HG02885 (cell line): Measurements from ENCODE around the gene RNF135.
A peak's percentile ranks its signal among the peaks of the same experiment; 100 is the strongest.
"Not testable (repeated sequence)": the region's sequence is repeated elsewhere in the genome, so short reads cannot be mapped to it uniquely, and the experiment has no call there.

Source experiments
- ATAC-seq: cut with Tn5 transposase; IDR thresholded peaks from one replicate; pipeline ENCODE4 v1.9.1; 2021; ENCODE audit warnings: mild to moderate bottlenecking; ENCODE audit not compliant: unreplicated experiment, poor library complexity

RNF135 gene

DNA sequence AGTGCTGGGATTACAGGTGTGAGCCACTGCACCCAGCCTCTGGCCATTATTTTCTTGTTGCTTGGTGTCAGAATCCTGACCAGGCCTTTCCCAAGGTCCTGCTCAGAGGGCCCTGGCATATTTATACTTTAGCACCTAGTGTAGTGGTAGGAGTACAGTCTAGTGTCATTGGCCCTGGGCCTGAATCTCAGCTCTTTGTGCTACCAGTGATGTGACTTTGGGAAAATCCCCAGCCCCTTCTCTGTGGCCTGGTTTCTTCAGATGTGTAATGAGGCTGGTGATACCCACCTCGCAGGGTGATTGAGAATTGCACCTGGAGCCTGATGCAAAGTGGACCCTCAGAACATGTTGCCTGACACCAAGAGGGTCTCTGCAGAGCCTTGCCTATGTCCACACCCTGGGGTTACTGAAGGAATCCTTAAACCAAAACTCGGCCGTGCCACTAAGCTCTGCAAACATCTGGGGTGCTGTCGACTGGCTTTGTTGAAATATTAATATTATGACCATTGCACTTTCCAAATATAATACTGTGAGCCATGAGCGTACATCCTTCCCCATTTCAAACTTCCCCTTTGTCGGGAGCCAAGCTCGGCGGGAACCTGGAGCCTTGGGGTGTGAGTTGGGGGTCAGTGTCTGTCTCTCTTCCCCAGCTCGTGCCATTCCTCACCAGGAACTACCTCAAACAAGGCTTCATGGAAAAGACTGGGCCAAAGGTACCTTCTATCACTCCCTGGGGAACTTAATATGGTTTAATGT, 18.0 kb upstream of the RNF135 start:
- ATAC-seq: no peak

DNA sequence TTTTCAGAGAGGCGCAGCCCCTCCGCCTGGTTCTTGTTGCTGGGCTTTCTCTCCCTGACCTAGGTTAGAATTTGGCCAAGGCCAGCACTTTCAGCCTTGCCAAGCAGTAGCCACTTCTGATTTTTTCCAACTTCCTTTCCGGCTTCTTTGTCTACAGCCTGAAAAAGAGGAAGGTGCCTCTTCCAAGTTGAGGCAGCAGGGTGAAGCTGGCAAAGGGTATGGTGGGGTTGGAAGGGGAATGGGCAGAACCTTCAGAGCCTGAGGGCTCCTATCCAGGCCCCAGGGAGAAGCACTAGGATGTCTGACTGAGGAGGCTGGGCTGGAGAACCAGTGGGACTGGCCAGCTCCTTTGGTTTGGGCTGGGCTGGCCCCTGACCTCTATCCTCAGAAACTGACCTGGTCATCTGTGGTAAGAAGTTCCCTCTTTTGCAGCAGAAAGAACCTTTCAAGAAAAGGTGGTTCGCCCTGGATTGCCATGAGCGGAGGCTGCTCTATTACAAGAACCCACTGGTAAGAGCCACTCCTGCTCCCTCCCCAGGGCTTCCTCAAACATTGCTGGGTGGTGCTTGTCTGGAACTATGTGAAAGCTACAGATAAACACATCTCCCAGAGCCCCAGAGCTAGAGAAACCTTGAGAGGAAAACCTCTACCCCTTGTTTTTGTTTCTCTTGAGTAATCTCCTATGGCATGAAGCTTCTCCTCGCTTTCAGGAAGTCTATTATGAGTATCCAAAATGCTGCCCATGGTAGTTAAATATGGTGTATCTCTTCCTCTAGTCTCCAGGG, 16.6 kb upstream of the RNF135 start:
- ATAC-seq: no peak

DNA sequence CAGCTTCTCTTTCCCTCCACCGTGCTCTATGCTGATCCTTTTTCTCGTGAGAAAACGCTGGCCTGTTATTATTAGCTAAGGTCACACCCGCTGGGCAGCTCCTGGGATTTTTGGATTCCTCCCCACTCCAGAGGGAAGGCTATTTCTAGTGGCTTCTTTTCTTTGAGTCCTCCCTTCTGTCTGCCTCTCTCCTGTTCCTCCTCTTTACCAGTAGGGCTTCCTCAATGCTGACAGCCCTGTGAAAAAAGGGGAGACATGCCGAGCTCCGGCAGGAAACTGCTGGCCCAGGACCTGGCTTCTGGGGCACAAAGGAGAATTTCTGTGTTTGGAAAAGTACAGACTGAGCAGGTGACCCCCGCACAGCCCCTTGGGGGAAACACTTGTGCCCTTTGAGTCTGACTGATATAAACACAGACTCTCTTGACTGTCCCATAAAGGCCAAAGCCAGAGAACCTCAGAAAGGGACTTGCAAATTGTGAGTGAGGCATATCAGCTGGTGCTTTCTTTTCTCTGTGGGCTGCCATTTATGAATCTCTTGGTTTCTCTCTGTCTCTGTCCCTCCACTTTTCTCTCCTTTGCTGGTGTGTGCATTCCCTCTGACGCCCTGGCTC, 14.0 kb upstream of the RNF135 start:
- ATAC-seq: no peak

DNA sequence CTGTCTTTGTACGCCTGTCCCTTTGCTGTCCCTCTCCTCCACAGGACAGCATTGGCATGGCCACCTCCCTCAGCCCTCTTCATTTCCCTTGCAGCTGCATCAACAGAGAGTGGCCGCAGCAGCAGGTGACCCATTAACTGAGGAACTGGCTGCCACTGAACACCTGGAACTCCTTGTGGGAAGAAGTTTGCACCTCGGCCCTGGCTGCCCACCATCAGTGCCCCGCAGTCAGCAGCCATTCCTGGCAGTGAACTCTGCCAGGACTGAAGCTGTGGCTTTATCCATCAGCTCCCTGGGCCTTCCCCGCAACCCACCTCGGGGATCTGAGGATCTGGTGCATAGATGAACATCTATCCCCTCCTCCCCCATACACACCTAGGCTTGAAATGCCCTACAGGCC, 13.1 kb upstream of the RNF135 start:
- no peak for ATAC-seq

DNA sequence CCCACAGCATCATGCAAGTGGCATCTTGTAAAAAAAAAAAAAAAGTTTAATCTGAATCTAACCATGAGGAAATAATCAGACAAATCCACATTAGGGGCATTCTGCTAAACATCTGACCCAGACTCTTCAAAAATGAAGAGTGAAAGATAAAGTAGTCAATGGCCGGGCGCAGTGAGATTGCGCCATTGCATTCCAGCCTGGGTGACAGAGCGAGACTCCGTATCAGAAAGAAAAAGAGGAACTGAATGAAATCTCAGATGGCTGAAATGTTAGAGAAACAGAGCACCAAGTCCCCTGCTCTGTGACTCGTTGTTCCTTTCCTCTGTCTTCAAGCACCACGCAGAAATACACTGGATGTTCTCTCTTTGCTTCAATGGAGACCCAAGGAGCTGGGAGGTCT, 12.7 kb upstream of the RNF135 start:
- no peak for ATAC-seq

DNA sequence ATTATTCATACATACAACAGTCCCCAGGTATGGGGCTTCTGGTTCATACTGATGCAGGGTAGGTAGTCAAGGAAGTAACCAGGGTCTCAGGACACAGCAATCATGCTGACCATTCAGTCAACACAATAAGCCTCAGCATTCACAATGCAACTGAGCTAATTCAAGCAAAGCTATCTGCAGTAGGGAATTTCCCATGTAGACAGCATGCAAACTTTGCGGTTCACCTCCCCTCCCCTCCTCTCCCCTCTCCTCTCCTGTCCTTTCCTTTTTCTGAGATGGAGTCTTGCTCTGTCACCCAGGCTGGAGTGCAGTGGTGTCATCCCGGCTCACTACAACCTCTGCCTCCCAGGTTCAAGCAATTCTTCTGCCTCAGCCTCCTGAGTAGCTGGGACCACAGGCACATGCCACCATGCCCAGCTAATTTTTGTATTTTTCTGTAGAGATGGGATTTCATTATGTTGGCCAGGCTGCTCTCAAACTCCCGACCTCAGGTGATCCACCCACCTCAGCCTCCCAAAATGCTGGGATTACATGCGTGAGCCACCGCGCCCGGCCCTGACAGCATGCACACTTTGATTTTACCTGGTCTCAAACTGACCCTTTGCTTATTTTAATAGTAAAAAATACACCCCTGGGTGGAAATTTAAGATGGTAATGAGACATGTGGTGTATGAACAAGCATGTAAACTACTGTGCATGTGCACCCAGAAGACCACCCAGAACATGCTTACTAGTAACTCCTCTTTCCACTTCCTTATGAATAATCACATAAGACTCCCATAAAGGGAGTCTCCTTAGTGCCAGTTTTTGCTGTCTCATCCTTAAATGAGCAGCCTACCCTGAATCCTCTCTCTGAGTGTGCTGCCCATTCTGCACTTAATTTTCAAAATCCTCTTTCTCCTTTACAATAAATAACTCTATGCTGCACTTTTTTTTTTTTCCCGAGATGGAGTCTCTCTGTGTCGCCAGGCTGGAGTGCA, 9.3 kb upstream of the RNF135 start:
- ATAC-seq: peak; percentile 67

DNA sequence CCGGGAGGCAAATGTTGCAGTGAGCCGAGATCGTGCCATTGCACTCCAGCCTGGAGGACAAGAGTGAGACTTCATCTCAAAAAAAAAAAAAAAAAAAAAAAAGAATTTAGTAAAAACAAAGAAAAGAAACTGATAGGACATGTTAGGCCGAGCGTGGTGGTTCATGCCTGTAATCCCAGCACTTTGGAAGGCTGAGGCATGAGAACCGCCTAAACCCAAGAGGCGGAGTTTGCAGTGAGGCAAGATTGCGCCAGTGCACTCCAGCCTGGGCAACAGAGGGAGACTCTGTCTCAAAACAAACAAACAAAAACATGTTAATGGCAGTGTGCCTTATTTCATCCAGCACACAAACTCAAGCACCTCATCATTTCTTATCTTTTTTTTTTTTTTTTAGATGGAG, 6.5 kb upstream of the RNF135 start:
- not testable (repeated sequence) for ATAC-seq

DNA sequence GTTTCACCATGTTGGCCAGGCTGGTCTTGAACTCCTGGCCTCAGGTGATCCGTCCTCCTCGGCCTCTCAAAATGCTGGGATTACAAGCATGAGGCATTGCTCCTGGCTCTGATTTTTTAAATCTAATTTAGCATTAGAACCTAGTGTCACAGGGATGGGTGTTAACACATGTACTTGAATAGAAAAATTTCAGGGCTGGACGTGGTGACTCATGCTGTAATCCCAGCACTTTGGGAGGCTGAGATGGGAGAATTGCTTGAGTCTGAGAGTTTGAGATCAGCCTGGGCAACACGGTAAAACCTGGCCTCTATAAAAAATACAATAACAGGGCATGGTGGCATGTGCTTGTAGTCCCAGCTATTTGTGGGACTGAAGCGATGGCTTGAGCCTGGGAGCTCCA, 6.0 kb upstream of the RNF135 start:
- ATAC-seq: no peak

DNA sequence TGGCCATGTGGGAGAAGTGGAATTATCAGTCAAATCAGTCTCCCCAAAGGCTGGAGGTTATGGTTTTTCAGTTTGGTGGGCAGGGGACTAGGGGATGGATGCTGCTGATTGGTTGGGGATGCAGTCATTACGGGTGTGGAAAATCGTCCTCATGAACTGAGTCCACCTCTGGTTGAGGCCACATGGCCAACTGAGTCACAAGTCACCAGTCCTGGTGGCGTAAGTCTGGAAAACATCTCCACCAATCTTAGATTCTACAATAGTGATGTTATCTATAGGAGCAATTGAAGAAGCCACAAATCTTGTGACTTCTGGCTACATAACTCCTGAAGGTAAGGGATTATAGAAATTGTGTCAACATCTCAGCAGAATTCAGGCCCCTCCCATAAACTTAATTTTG, 5.2 kb upstream of the RNF135 start:
- no peak for ATAC-seq

DNA sequence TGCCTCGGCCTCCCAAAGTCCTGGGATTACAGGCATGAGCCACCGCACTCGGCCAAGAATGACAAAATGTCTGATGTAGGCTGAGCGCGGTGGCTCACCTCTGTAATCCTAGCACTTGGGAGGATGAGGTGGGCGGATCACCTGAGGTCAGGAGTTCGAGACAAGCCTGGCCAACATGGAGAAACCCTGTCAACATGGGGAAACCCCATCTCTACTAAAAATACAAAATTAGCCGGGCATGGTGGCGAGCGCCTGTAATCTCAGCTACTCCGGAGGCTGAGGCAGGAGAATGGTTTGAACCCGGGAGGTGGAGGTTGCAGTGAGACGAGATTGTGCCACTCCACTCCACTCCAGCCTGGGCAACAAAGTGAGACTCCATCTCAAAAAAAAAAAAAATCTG, 2.9 kb upstream of the RNF135 start:
- not testable (repeated sequence) for ATAC-seq

DNA sequence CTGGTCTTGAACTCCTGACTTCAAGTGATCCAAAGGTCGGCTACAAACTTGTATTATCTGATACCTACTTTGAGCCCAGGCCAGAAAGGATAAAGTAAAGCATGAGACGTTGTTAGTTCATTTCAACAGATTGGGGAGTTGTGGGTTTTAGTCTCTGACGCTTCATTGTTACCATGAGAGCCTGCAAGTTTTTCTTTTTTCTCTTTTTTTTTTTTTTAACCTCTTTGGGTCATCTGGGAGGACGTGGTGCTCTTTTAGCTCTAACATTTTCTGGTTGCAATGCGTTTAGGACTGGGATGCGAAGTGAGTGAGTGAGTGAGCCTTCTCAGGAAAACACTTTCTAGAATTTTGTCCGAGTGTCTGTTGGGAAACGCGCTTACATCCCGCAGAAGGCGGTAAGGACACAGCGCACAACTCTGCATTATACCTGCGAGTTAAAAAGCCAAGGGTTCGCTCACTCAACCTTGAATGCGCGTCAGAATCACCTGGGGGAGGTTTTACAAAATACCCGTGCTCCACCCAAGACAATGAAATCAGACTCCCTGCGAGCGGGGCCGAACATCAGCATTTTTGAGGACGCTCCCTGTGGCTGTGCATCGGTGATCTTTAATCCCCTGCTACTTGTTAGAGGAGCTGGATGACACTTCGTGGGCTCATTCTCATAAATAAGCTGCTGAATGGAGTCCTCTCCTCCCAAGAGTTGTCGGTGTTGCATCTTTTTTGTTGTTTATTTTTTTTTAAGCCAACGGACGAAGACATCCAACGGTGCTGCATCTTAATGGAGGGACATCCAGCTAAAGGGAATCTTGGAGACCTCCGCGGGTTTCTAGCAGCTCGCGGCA, 629 bp upstream of the RNF135 start:
- peak; percentile 35 for ATAC-seq

DNA sequence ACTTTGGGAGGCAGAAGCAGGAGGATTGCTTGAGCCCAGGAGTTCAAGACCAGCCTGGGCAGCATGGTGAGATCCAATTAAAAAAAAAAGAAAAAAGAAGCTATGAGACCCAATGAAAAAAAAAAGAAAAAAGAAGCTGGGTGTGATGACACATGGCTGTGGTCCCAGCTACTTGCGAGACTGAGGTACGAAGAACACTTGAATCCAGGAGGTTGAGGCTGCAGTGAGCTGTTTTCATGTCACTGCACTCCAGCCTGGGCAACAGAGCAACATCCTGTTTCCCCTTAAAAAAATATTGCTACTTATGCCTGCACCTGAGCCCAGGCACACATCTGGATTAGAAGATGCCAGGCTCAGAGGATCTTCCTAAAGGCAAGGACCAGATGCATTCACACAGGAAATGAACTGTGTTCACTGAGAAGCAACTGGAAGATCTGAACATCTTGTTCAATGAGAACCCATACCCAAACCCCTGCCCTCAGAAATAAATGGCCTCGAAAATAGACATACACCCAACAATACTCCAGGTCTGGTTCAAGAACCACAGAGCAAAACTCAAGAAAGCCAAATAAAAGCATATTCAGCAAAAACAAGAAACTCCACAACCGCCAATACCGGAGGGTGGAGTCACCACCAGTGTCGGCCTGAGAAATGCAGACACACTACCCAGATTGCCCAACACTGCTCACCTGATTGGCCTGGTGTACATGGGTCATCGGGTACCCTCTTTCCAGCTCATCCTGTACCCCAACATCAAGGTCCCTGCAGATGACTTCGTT, 4.4 kb downstream of the RNF135 start:
- no peak for ATAC-seq

DNA sequence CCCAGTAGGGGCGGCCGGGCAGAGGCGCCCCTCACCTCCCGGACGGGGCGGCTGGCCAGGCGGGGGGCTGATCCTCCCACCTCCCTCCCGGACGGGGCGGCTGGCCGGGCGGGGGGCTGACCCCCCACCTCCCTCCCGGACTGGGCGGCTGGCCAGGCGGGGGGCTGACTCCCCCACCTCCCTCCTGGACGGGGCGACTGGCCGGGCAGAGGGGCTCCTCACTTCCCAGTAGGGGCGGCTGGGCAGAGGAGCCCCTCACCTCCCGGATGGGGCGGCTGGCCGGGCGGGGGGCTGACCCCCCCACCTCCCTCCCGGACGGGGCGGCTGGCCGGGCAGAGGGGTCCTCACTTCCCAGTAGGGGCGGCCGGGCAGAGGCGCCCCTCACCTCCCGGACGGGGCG, 9.1 kb downstream of the RNF135 start:
- not testable (repeated sequence) for ATAC-seq

DNA sequence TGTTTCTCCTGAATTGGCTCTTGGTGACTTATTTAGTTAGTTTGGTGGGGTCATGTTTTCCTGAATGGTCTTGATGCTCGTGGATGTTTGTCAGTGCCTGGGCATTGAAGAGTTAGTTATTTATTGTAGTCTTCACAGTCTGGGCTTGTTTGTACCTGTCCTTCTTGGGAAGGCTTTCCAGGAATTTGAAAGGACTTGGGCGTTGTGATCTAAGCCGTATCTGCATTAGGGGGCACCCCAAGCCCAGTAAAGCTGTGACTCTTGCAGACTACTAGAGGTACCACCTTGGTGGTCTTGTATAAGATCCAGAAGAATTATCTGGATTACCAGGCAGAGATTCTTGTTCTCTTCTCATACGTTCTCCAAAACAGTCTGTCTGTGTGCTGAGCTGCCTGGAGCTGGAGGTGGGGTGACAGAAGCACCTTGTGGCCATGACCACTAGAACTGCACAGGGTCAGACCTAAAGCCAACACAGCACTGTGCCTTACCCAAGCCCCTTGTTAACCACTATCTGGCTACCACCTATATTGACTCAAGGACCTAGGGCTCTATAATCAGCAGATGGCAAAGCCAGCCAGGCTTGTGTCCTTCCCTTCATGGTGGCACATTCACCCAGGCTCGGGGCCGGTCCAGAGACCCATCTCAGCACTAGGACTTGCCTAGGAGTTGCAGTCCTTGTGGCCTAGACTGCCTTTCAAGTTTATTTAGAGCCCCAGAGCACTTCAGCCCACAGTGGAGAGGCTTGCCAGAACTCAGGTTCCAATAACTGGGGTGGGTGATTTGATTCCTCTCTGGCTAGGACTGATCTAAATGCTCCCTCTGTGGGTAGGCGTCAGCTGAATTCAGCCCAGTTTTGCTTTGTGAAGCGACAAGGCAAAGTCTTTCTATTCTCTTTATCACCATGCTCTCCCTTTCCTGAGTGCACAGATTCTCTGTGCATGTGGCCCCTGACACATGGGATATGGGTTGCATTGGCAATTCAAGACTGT, 11.0 kb downstream of the RNF135 start:
- ATAC-seq: no peak

DNA sequence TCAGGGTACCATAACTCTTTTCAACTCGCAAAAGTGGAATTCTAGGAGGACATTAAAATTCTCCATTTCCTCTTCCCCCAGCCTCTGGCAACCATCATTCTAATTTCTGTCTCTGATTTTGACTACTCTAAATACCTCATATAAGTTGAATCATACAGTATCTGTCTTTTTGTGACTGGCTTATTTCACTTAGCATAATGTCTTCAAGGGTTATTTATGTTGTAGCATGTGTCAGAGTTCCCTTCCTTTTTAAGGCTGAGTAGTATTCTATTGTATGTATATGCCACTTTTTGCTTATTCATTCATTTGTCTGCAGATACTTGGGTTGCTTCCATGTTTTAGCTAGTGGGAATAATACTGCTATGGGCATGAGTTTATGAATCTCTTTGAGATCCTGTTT, 12.0 kb downstream of the RNF135 start:
- no peak for ATAC-seq

DNA sequence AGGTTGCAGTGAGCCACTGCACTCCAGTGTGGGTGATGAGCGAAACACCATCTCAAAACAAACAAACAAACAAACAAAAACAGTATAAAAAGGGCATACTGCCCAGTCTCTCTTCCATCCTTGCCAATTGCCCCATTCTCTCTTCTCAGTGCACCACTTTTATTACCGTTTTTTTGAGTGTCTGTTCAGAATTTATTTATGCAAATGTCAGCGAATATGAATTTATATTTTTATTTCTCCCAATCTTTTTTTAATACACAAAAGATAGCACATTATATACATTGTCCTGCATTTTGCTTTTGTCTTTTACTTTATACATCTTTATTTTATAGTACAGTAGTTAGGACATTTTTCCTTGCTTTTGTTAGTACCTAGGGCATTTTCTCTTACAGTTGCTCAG, 19.6 kb downstream of the RNF135 start:
- no peak for ATAC-seq

DNA sequence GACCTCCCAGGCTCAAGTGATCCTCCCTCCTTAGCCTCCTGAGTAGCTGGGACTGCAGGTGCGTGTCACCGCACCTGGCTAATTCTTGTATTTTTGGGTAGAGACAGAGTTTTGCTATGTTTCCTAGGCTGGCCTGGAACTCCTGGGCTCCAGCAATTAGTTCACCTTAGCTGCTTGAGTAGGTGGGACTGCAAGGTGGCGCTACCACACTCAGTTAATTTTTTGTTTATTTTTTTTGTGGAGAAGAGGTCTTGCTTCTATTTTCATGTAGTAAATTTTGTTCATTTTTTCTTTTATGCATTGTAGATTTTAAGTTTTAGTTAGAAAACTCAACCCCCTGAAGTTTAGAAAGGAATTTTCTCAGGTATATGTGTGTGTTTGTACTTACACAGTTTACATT, 21.7 kb downstream of the RNF135 start:
- no peak for ATAC-seq

DNA sequence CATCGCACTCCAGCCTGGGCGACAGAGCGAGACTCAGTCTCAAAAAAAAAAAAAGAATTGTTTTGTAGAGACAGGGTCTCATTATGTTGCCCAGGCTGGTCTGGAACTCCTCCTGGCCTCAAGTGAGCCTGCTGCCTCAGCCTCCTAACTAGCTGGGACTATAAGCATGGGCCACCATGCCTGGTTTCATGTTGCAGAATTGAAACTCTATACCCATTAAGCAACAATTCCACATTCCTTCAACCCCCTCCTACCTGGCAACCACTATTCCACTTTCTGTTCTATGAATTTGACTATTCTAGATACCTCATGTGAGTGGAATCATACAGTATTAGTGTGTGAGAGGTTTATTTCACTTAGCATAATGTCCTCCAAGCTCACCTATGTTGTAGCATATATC, 24.5 kb downstream of the RNF135 start:
- ATAC-seq: no peak
